Spleen (tissue), 7 donors: ENCODE results near the gene DPP3.

ENCODE experiments used
- CTCF ChIP-seq, 11 experiments: fragments of 200-600 bp in 7 of 11; fragments of 450-650 bp in 4 of 11; sonication (generic) in 4 of 11; IDR thresholded peaks in 8 of 11; conservative IDR thresholded peaks in 3 of 11; 1 replicate in 7 of 11; 2 replicates in 4 of 11; pipeline versions ENCODE4 v1.4.0 to v1.8.0; 2016 to 2021; ENCODE audit warnings: antibody characterized with exemption in 11 of 11, inconsistent platforms in 4 of 11, mild to moderate bottlenecking in 1 of 11
- POLR2A ChIP-seq, 3 donors: fragments of 450-650 bp; IDR thresholded peaks; one replicate each; pipeline ENCODE4 v1.5.1; 2017; ENCODE audit warnings: antibody characterized with exemption in 3 of 3, mild to moderate bottlenecking in 1 of 3
- donor health status: DM: no; HTN: no; CAD: no; lungs with moderate emphysema.
- donor health status: DM: no; HTN: no; CAD: no.
- donor health status: DM: no; HTN: no; CAD: no.

DNA sequence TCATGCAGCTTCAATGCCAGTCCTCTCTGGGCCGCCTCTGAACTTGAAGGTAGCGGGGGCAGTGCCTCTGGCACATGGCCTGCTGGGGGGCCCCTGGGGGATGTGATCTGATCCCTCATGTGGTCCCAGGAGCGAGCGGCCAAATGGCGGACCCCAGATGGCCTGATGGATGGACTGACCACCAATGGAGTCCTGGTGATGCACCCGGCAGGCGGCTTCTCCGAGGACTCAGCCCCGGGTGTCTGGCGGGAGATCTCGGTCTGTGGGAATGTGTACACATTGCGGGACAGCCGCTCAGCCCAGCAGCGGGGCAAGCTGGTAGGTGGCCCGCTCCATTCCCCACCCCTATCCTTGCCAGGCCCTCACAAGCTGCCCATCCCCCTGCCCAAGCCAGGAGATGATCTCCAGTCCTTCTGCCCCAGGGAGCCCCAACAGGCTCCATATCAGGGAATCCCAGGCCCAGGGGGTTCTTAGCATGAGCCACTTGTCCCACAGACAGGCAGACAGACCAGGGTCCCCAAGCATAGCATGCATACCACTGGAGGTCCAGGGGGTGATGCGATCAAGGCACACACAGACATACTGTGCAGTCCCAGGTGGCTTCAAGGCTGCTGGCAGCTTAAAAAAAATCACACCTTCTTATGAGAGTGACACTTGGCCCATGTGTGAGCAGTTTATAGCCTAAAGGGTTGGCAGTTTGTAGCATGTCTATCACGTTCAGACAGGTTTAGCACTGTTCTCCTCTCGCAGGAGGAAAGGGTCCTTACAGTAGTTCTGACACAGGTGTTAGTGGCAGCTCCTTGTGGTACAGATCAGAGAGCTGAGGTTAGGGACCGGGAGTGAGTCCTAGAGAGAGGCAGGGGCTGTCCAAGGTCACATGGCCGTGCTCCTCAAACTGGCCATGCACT lies 6.4 kb upstream of the DPP3 start:
- TF ChIP-seq CTCF (IDR thresholded peaks at IDR 0.05 in 8 of 11, conservative IDR thresholded peaks at IDR 0.05 in 3 of 11) (no peak), POLR2A (IDR thresholded peaks at IDR 0.05) (no peak)
